Kidney (tissue), 14 donors: Measurements from ENCODE around the gene CETN2. TPM values are rescaled to one million over a fixed set of nuclear protein-coding genes. Genes with fewer than 3 reads are reported as not detected.

Experiments used
- DNase-seq, 5 donors: peaks; one replicate each; pipeline ENCODE4 v3.0.0-alpha.2; 2013 to 2020
- FAIRE-seq: peaks from 2 replicates; lab custom pipeline; 2012; peaks lifted over from hg19 to GRCh38; lab: Jason Lieb, UNC
- H3K27ac ChIP-seq, 2 donors: one replicate each; pipeline ENCODE4 v1.7.0; 2013; ENCODE audit warnings: low read depth in 2 of 2, low read length in 2 of 2, inconsistent platforms in 1 of 2
- H3K27me3 ChIP-seq: one replicate; pipeline ENCODE4 v1.7.1; 2013; ENCODE audit warnings: low read length, inconsistent platforms; ENCODE audit not compliant: control insufficient read depth, insufficient read depth
- H3K36me3 ChIP-seq, 3 donors: one replicate each; pipeline versions ENCODE4 v1.7.0 to v1.7.1; 2013; ENCODE audit warnings: low read length in 3 of 3, control low read depth in 1 of 3, inconsistent platforms in 1 of 3; ENCODE audit not compliant: insufficient read depth in 3 of 3, control insufficient read depth in 2 of 3
- H3K4me1 ChIP-seq, 3 donors: one replicate each; pipeline versions ENCODE4 v1.7.0 to v1.7.1; 2013; ENCODE audit warnings: low read length in 3 of 3, inconsistent platforms in 1 of 3, low read depth in 1 of 3; ENCODE audit not compliant: control insufficient read depth in 2 of 3, insufficient read depth in 2 of 3
- H3K4me3 ChIP-seq, 3 donors: one replicate each; pipeline versions ENCODE4 v1.7.0 to v1.8.1; 2013; ENCODE audit warnings: low read length in 3 of 3, control low read depth in 1 of 3, inconsistent platforms in 1 of 3
- H3K9ac ChIP-seq, 3 donors: one replicate each; pipeline versions ENCODE4 v1.7.0 to v1.7.1; 2013; ENCODE audit warnings: low read length in 3 of 3, control low read depth in 1 of 3, inconsistent platforms in 1 of 3
- H3K9me3 ChIP-seq, 3 donors: one replicate each; pipeline versions ENCODE4 v1.7.0 to v1.7.1; 2013; ENCODE audit warnings: low read length in 3 of 3, control low read depth in 1 of 3, inconsistent platforms in 1 of 3; ENCODE audit not compliant: control insufficient read depth in 2 of 3, insufficient read depth in 1 of 3
- CTCF ChIP-seq: IDR thresholded peaks from 3 replicates; pipeline ENCODE4 v1.5.1; 2012; ENCODE audit warnings: mild to moderate bottlenecking, moderate library complexity, borderline replicate concordance; ENCODE audit not compliant: insufficient read depth; ENCODE audit errors: extremely low read depth
- intact Hi-C: fragments of 100-400 bp; cut with DNase I; formaldehyde crosslinking; loops from one replicate; pipeline ENCODE4 v1.11.1; 2022
- polyA plus RNA-seq: library from polyadenylated mRNA; stranded (reverse); fragments of 350-450 nt; fragmentation: Illumina TruSeq; extraction: RNeasy Lipid Tissue Mini Kit (QIAGEN cat#74804); gene quantifications from one replicate; pipeline ENCODE4 v1.2.3, GENCODE V29; 2014; ENCODE audit warnings: low read depth, low replicate concordance; ENCODE audit not compliant: insufficient read depth
- total RNA-seq: library from RNA; stranded (reverse); fragmentation: NEBNext Ultra II Directional; extraction: Animal tissue kit (Norgen Biotek cat#: 25700); gene quantifications from one replicate; pipeline ENCODE4 v1.2.1, GENCODE V29; 2021
- donor health status: control.
- donor health status: control.
- donor health status: control.
- donor health status: control.
- donor health status: control.
- donor health status: DM: yes; HTN: yes; CAD: no.
- donor health status: Normal renal cell carcinoma (clear cell type).

Gene CETN2
- total and polyA plus RNA-seq, 2 donors from 2014 or later: 66.4 to 121 TPM

GRCh38 chrX:152853986-152854385 is 23.4 kb upstream of the CETN2 start:
- Histone ChIP-seq H3K36me3 (peaks cover 0 to 12% (median 0%) of the 10 kb centered on the region in 3 donors), H3K27me3 (no peaks in the 10 kb centered on the region), H3K27ac (no peak overlapping the region), H3K4me3 (no peak overlapping the region), H3K4me1 (no peaks in the 10 kb centered on the region), H3K9me3 (no peaks in the 10 kb centered on the region), H3K9ac (no peak overlapping the region)
- intact Hi-C loops: no loop called here
- FAIRE-seq: no peak
- TF ChIP-seq CTCF: no peak
- no peak for DNase-seq

- Histone ChIP-seq H3K4me3 (no peak overlapping the region), H3K36me3 (peaks cover 0 to 14% (median 0%) of the 10 kb centered on the region in 3 donors), H3K4me1 (no peaks in the 10 kb centered on the region), H3K9ac (no peak overlapping the region), H3K27me3 (no peaks in the 10 kb centered on the region), H3K27ac (no peak overlapping the region), H3K9me3 (no peaks in the 10 kb centered on the region)
- intact Hi-C loops: no loop called here
- FAIRE-seq (no peak), DNase-seq (no peak)
- TF ChIP-seq CTCF: no peak
Observed at GRCh38 chrX:152850465-152850864, 19.9 kb upstream of the CETN2 start.

GRCh38 chrX:152847281-152847680 is 16.7 kb upstream of the CETN2 start:
- no peaks in the 10 kb centered on the region for H3K27me3 ChIP-seq
- no peaks in the 10 kb centered on the region for H3K4me1 ChIP-seq
- intact Hi-C loops: no loop called here
- peak in 1 of 5 donors; percentile 4 for DNase-seq
- H3K27ac ChIP-seq: no peak overlapping the region
- H3K9me3 ChIP-seq: no peaks in the 10 kb centered on the region
- no peak overlapping the region for H3K4me3 ChIP-seq
- no peak overlapping the region for H3K9ac ChIP-seq
- peaks cover 0 to 14% (median 0%) of the 10 kb centered on the region in 3 donors for H3K36me3 ChIP-seq
- FAIRE-seq: no peak
- TF ChIP-seq CTCF: no peak
